Measurements from ENCODE around the gene COQ4.

- TF ChIP-seq CTCF (IDR thresholded peaks at IDR 0.05) = no peak
- no peak for TF ChIP-seq REST (IDR thresholded peaks at IDR 0.05; ENCODE audit: insufficient read depth in 1 of 2, low read depth in 2 of 2, low read length in 1 of 2)
- no peak for TF ChIP-seq POLR2AphosphoS5 (IDR thresholded peaks at IDR 0.05; ENCODE audit: low read depth, low read length)
These were observed 10.8 kb downstream of the COQ4 start for GRCh38 chr9:128333451-128333869.

Measured in Panc1 (cell line).